Type B pancreatic cell (in vitro differentiated cells): Measurements from ENCODE around the gene S1PR5. TPM values are rescaled to one million over a fixed set of nuclear protein-coding genes. Genes with fewer than 3 reads are reported as not detected.
"Not testable (repeated sequence)": the region's sequence is repeated elsewhere in the genome, so short reads cannot be mapped to it uniquely, and the experiment has no call there.

Source experiments
- DNase-seq: peaks from one replicate; pipeline ENCODE4 v3.0.0; 2021; ENCODE audit warnings: mixed read lengths; ENCODE audit not compliant: unreplicated experiment; ENCODE audit errors: extremely low spot score
- H3K27ac Mint-ChIP-seq: 2 replicates; pipeline ENCODE4 v1.8.0; 2021; ENCODE audit warnings: mild to moderate bottlenecking, mixed read lengths
- H3K27me3 Mint-ChIP-seq: 2 replicates; pipeline ENCODE4 v1.8.0; 2021; ENCODE audit warnings: mixed read lengths
- H3K36me3 Mint-ChIP-seq: 2 replicates; pipeline ENCODE4 v1.8.0; 2021; ENCODE audit warnings: mixed read lengths
- H3K4me1 Mint-ChIP-seq: one replicate; pipeline ENCODE4 v1.8.0; 2021; ENCODE audit warnings: mixed read lengths; ENCODE audit not compliant: unreplicated experiment
- H3K4me3 Mint-ChIP-seq: 2 replicates; pipeline ENCODE4 v1.8.0; 2021; ENCODE audit warnings: mild to moderate bottlenecking, mixed read lengths
- H3K9me3 Mint-ChIP-seq: 2 replicates; pipeline ENCODE4 v1.8.0; 2021; ENCODE audit warnings: mixed read lengths
- CTCF ChIP-seq: fragments of 200-600 bp; sonication (generic); conservative IDR thresholded peaks from 2 replicates; pipeline ENCODE4 v1.5.0; 2021; ENCODE audit warnings: antibody characterized with exemption, mild to moderate bottlenecking
- total RNA-seq: library from RNA; stranded (reverse); gene quantifications from 2 replicates; pipeline ENCODE4 v1.2.1, GENCODE V29; 2021; ENCODE audit warnings: low replicate concordance

Gene S1PR5
- total RNA-seq, 1 donor from 2014 or later, result 1.1 TPM

- Mint-ChIP-seq H3K27ac (peak overlapping the region; percentile 86), H3K4me1 (peaks cover 7% of the 10 kb centered on the region), H3K27me3 (peaks cover 28% of the 10 kb centered on the region), H3K36me3 (no peaks in the 10 kb centered on the region), H3K4me3 (peak overlapping the region; percentile 41), H3K9me3 (no peaks in the 10 kb centered on the region)
- no peak for TF ChIP-seq CTCF
- DNase-seq, result no peak
Measured at GRCh38 chr19:10533646-10534386, 16.6 kb upstream of the S1PR5 start.

GRCh38 chr19:10532457-10532856 is 15.2 kb upstream of the S1PR5 start:
- H3K27ac Mint-ChIP-seq, result no peak overlapping the region
- peaks cover 19% of the 10 kb centered on the region for H3K27me3 Mint-ChIP-seq
- TF ChIP-seq CTCF, result no peak
- no peaks in the 10 kb centered on the region for H3K36me3 Mint-ChIP-seq
- H3K4me3 Mint-ChIP-seq, result no peak overlapping the region
- H3K9me3 Mint-ChIP-seq, result no peaks in the 10 kb centered on the region
- peaks cover 7% of the 10 kb centered on the region for H3K4me1 Mint-ChIP-seq
- DNase-seq, result no peak

DNA sequence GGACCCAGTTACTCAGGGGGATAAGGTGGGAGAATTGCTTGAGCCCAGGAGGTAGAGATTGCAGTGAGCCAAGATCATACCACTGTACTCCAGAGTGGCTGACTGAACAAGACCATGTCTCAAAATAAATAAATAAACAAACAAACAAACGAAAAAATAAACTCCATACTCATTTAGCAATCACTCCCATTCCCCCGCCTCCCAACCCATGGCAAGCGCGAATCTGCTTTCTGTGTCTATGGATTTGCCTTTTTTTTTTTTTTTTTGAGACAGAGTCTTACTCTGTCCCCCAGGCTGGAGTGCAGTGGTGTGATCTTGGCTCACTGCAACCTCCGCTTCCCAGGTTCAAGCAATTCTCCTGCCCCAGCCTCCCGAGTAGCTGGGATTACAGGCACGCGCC is 9.6 kb upstream of the S1PR5 start:
- not testable (repeated sequence) for H3K27ac Mint-ChIP-seq, H3K4me1 Mint-ChIP-seq, H3K9me3 Mint-ChIP-seq, H3K4me3 Mint-ChIP-seq, H3K36me3 Mint-ChIP-seq, DNase-seq
- peaks cover 13% of the 10 kb centered on the region for H3K27me3 Mint-ChIP-seq

GRCh38 chr19:10525636-10526035 is 8.4 kb upstream of the S1PR5 start:
- Mint-ChIP-seq H3K27ac (no peak overlapping the region), H3K27me3 (peaks cover 16% of the 10 kb centered on the region), H3K4me3 (no peak overlapping the region), H3K9me3 (no peaks in the 10 kb centered on the region), H3K4me1 (no peaks in the 10 kb centered on the region), H3K36me3 (no peaks in the 10 kb centered on the region)
- TF ChIP-seq CTCF, result no peak
- DNase-seq, result no peak

DNA sequence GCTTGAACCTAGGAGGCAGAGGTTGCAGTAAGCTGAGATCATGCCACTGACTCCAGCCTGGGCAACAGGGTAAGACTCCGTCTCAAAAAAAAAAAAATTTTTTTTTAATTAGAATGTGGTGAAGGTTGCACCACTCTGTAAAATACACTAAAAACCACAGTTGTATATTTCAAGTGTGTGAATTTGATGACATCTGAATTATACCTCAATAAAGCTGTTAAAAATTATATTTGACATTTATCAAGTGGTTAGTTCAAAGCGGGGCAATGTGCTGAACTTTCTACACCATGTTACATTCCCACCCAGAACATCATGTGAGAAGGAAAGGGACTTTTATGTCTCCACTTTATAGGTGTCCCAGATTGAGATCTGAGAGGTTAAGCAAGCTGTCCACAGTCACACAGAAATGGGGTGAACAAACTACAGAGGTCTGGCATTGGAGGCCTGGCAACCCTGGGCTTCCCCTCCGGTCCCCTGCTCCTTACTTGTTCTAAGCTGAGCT is 5.9 kb upstream of the S1PR5 start:
- H3K36me3 Mint-ChIP-seq, result no peaks in the 10 kb centered on the region
- H3K27ac Mint-ChIP-seq, result no peak overlapping the region
- H3K4me1 Mint-ChIP-seq, result peaks cover 12% of the 10 kb centered on the region
- no peaks in the 10 kb centered on the region for H3K9me3 Mint-ChIP-seq
- no peak for TF ChIP-seq CTCF
- peaks cover 32% of the 10 kb centered on the region for H3K27me3 Mint-ChIP-seq
- H3K4me3 Mint-ChIP-seq, result no peak overlapping the region
- DNase-seq, result no peak

- H3K27me3 Mint-ChIP-seq, result peaks cover 42% of the 10 kb centered on the region
- no peaks in the 10 kb centered on the region for H3K9me3 Mint-ChIP-seq
- H3K36me3 Mint-ChIP-seq, result no peaks in the 10 kb centered on the region
- H3K4me1 Mint-ChIP-seq, result peaks cover 18% of the 10 kb centered on the region
- no peak overlapping the region for H3K4me3 Mint-ChIP-seq
- no peak for TF ChIP-seq CTCF
- H3K27ac Mint-ChIP-seq, result no peak overlapping the region
- DNase-seq, result no peak
Measured at GRCh38 chr19:10521461-10522171, 4.4 kb upstream of the S1PR5 start.
